H1 (cell line): ENCODE measurements around the gene CDON. TPM values are rescaled to one million over a fixed set of nuclear protein-coding genes. Genes with fewer than 3 reads are reported as not detected.

Experiments used
- EZH2 ChIP-seq: fragments of 200-600 bp; sonication (generic); IDR thresholded peaks from 2 replicates; pipeline ENCODE4 v1.7.1; 2012; ENCODE audit warnings: low read depth, mild to moderate bottlenecking, moderate library complexity, low read length, inconsistent platforms; ENCODE audit not compliant: severe bottlenecking
- polyA plus RNA-seq, 7 experiments: library from polyadenylated mRNA; depleted of rRNA in 3 of 7; stranded (reverse) in 5 of 7; unstranded in 2 of 7; fragments of >200 nt in 5 of 7; fragments of 200-250 nt in 2 of 7; gene quantifications; 1 replicate in 5 of 7; 2 replicates in 1 of 7; 4 replicates in 1 of 7; pipeline versions ENCODE4 v1.2.1 to v1.2.3, GENCODE V29; 2011 to 2013; ENCODE audit warnings: missing spikeins in 2 of 7, mixed read lengths in 2 of 7
- total RNA-seq: library from RNA; stranded (reverse); fragmentation: NEBNext Ultra II Directional; extraction: Animal tissue kit (Norgen Biotek cat#: 25700); gene quantifications from 2 replicates; pipeline ENCODE4 v1.2.1, GENCODE V29; 2021

CDON gene
- total and polyA plus RNA-seq, 2 of the 8 experiments (the other 6 are each of a cell fraction or from before 2014, with no cell fraction given), result 11.0 to 32.5 TPM

DNA sequence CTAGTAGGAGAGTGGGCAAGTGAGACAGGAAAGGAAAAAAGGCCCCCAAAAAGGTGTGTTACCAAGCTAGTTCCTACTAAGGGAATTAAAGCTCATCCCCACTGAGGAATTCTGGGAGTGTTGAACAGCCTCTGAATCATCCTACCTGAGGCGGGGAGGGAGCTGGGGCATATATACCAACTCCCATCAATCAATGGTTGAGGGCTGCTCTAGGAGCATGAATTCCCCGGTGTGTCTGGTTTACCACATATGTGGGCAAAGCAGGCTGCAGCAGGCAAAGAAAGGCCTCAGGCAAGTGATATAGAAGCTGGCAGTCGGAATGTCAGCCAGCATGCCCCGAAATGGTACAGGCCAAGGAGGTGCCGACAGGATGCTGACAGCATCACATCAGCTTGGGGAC is 23.6 kb upstream of the CDON start (continued):
- TF ChIP-seq EZH2, result no peak
- TF ChIP-seq, all 59 proteins: peak for 0
